HG02610 (cell line): Measurements from ENCODE around the gene TUBGCP5.
"Not testable (repeated sequence)": the region's sequence is repeated elsewhere in the genome, so short reads cannot be mapped to it uniquely, and the experiment has no call there.

ENCODE experiments used
- ATAC-seq: cut with Tn5 transposase; IDR thresholded peaks from one replicate; pipeline ENCODE4 v1.9.1; 2021; ENCODE audit warnings: mild to moderate bottlenecking, moderate library complexity; ENCODE audit not compliant: unreplicated experiment

The TUBGCP5 gene

GRCh38 chr15:23039143-23039916 is at the start of gene TUBGCP5:
TUBGCP5 (minus strand) TSS chr15:23039569; CDS start chr15:23039543, 26 bp downstream.
- ATAC-seq: peak; percentile 97

- ATAC-seq: no peak
Observed at GRCh38 chr15:23083115-23083514, 43.7 kb upstream of the TUBGCP5 start.

GRCh38 chr15:23081996-23082737 is 42.8 kb upstream of the TUBGCP5 start:
- ATAC-seq: not testable (repeated sequence)

- ATAC-seq: no peak
Observed at GRCh38 chr15:23081271-23081670, 41.9 kb upstream of the TUBGCP5 start.

GRCh38 chr15:23079766-23080165 is 40.4 kb upstream of the TUBGCP5 start:
- ATAC-seq: no peak

GRCh38 chr15:23075927-23076326 is 36.6 kb upstream of the TUBGCP5 start:
- ATAC-seq: no peak

GRCh38 chr15:23074684-23075083 is 35.3 kb upstream of the TUBGCP5 start:
- no peak for ATAC-seq

- no peak for ATAC-seq
Observed at GRCh38 chr15:23073890-23074646, 34.7 kb upstream of the TUBGCP5 start.

GRCh38 chr15:23072633-23073032 is 33.3 kb upstream of the TUBGCP5 start:
- no peak for ATAC-seq

- ATAC-seq: no peak
Observed at GRCh38 chr15:23069496-23070166, 30.3 kb upstream of the TUBGCP5 start.

- no peak for ATAC-seq
Observed at GRCh38 chr15:23067416-23067815, 28.0 kb upstream of the TUBGCP5 start.

GRCh38 chr15:23065836-23066235 is 26.5 kb upstream of the TUBGCP5 start:
- ATAC-seq: no peak

- ATAC-seq: no peak
Observed at GRCh38 chr15:23064156-23064555, 24.8 kb upstream of the TUBGCP5 start.

- no peak for ATAC-seq
Observed at GRCh38 chr15:23057707-23058106, 18.3 kb upstream of the TUBGCP5 start.

- no peak for ATAC-seq
Observed at GRCh38 chr15:23055316-23055715, 15.9 kb upstream of the TUBGCP5 start.

GRCh38 chr15:23052522-23052921 is 13.2 kb upstream of the TUBGCP5 start:
- no peak for ATAC-seq

- no peak for ATAC-seq
Observed at GRCh38 chr15:23050708-23051107, 11.3 kb upstream of the TUBGCP5 start.

- no peak for ATAC-seq
Observed at GRCh38 chr15:23049984-23050628, 10.7 kb upstream of the TUBGCP5 start.

GRCh38 chr15:23048572-23049282 is 9.4 kb upstream of the TUBGCP5 start:
- ATAC-seq: not testable (repeated sequence)

- ATAC-seq: not testable (repeated sequence)
Observed at GRCh38 chr15:23043987-23044386, 4.6 kb upstream of the TUBGCP5 start.
